Sigmoid colon (tissue), 7 donors: ENCODE measurements around the gene PARD3. TPM values are rescaled to one million over a fixed set of nuclear protein-coding genes. Genes with fewer than 3 reads are reported as not detected.

Source experiments
- DNase-seq: peaks from one replicate; pipeline ENCODE4 v3.0.0-alpha.2; 2019
- H3K27ac ChIP-seq, 4 donors: fragments of 200-600 bp; sonication (generic); one replicate each; pipeline ENCODE4 v1.5.1; 2016 to 2019; ENCODE audit warnings: mild to moderate bottlenecking in 1 of 4
- H3K27me3 ChIP-seq, 3 donors: fragments of 200-600 bp; sonication (generic); one replicate each; pipeline ENCODE4 v1.5.1; 2019; ENCODE audit warnings: mild to moderate bottlenecking in 1 of 3
- H3K36me3 ChIP-seq, 4 donors: fragments of 200-600 bp; sonication (generic); one replicate each; pipeline ENCODE4 v1.5.1; 2016 to 2019
- H3K4me1 ChIP-seq, 4 donors: fragments of 200-600 bp; sonication (generic); one replicate each; pipeline ENCODE4 v1.5.1; 2017 to 2019
- H3K4me3 ChIP-seq, 4 donors: fragments of 200-600 bp; sonication (generic); one replicate each; pipeline ENCODE4 v1.5.1; 2017 to 2019; ENCODE audit warnings: mild to moderate bottlenecking in 2 of 4, moderate library complexity in 1 of 4
- H3K9me3 ChIP-seq, 4 donors: fragments of 200-600 bp in 3 of 4; sonication (generic) in 3 of 4; one replicate each; pipeline versions ENCODE4 v1.5.1 to v1.6.1; 2013 to 2019
- CTCF ChIP-seq, 4 experiments: fragments of 450-650 bp in 3 of 4; fragments of 200-600 bp in 1 of 4; IDR thresholded peaks; one replicate each; pipeline ENCODE4 v1.5.1; 2016 to 2019; ENCODE audit warnings: antibody characterized with exemption in 4 of 4, mild to moderate bottlenecking in 3 of 4, moderate library complexity in 2 of 4
- EP300 ChIP-seq, 4 donors: sonication (generic); formaldehyde crosslinking; IDR thresholded peaks; one replicate each; pipeline ENCODE4 v1.6.1; 2017; ENCODE audit warnings: antibody characterized with exemption in 4 of 4
- POLR2A ChIP-seq, 2 donors: fragments of 450-650 bp; IDR thresholded peaks; one replicate each; pipeline ENCODE4 v1.6.1; 2016; ENCODE audit warnings: antibody characterized with exemption in 2 of 2, mild to moderate bottlenecking in 2 of 2, moderate library complexity in 2 of 2
- POLR2AphosphoS5 ChIP-seq, 4 donors: sonication (generic); formaldehyde crosslinking; IDR thresholded peaks; one replicate each; pipeline ENCODE4 v1.6.1; 2017; ENCODE audit warnings: antibody characterized with exemption in 4 of 4
- WGBS, 2 donors: extraction: QIAGEN DNeasy Blood & Tissue Kit; methylation state at CpG; one replicate each; pipeline ENCODE4 v1.1.7; 2013; 5-methylcytosine and 5-hydroxymethylcytosine counted together
- intact Hi-C: fragments of 100-400 bp; cut with DNase I; formaldehyde crosslinking; loops from one replicate; pipeline ENCODE4 v1.15.1; 2023
- polyA plus RNA-seq, 3 donors: library from polyadenylated mRNA; stranded (reverse); fragments of 200-250 nt; gene quantifications; one replicate each; pipeline ENCODE4 v1.2.3, GENCODE V29; 2013
- total RNA-seq, 4 donors: library from RNA; depleted of rRNA; stranded (reverse); fragments of >200 nt; gene quantifications; one replicate each; pipeline ENCODE4 v1.1.0, GENCODE V29; 2016
- donor health status: healthy with polysubstance abuse.
- donor health status: Bipolar disorder and iron deficiency.
- donor health status: healthy.

Gene PARD3
- total and polyA plus RNA-seq, 7 donors = 17.5 to 96.4 (median 75.9) TPM

- Histone ChIP-seq H3K27ac (no peak overlapping the region), H3K36me3 (no peaks in the 10 kb centered on the region), H3K4me1 (peaks cover 0 to 45% (median 26%) of the 10 kb centered on the region in 4 donors), H3K9me3 (no peaks in the 10 kb centered on the region), H3K27me3 (no peaks in the 10 kb centered on the region), H3K4me3 (no peak overlapping the region)
- 83 to 84% methylated on average over 2 of the region's 2 CpGs for WGBS, 2 donors
- no peak for DNase-seq
- intact Hi-C loops = no loop called here
- no peak for TF ChIP-seq POLR2AphosphoS5 (IDR thresholded peaks at IDR 0.05)
- no peak for TF ChIP-seq EP300 (IDR thresholded peaks at IDR 0.05)
- TF ChIP-seq CTCF (IDR thresholded peaks at IDR 0.05) = no peak
- TF ChIP-seq POLR2A (IDR thresholded peaks at IDR 0.05) = no peak
These were observed 229.5 kb downstream of the PARD3 start for GRCh38 chr10:34585422-34586112.

GRCh38 chr10:34584164-34584563, 230.9 kb downstream of the PARD3 start:
- Histone ChIP-seq H3K4me1 (peaks cover 0 to 46% (median 26%) of the 10 kb centered on the region in 4 donors), H3K27me3 (no peaks in the 10 kb centered on the region), H3K4me3 (no peak overlapping the region), H3K27ac (peak overlapping the region in 3 of 4 donors; percentile 18 to 58 (median 38)), H3K9me3 (no peaks in the 10 kb centered on the region), H3K36me3 (no peaks in the 10 kb centered on the region)
- DNase-seq = no peak
- no peak for TF ChIP-seq CTCF (IDR thresholded peaks at IDR 0.05)
- peak in 3 of 4 donors; percentile 56 to 78 (median 58) for TF ChIP-seq POLR2AphosphoS5 (IDR thresholded peaks at IDR 0.05)
- peak in 1 of 4 donors; percentile 67 for TF ChIP-seq EP300 (IDR thresholded peaks at IDR 0.05)
- TF ChIP-seq POLR2A (IDR thresholded peaks at IDR 0.05) = no peak
- intact Hi-C loops = no loop called here

GRCh38 chr10:34581801-34582532, 233.1 kb downstream of the PARD3 start:
- Histone ChIP-seq H3K27ac (peak overlapping the region in 1 of 4 donors; percentile 17), H3K4me1 (peaks cover 0 to 50% (median 30%) of the 10 kb centered on the region in 4 donors), H3K4me3 (no peak overlapping the region), H3K36me3 (no peaks in the 10 kb centered on the region), H3K9me3 (no peaks in the 10 kb centered on the region), H3K27me3 (no peaks in the 10 kb centered on the region)
- TF ChIP-seq EP300 (IDR thresholded peaks at IDR 0.05) = no peak
- TF ChIP-seq CTCF (IDR thresholded peaks at IDR 0.05) = no peak
- TF ChIP-seq POLR2AphosphoS5 (IDR thresholded peaks at IDR 0.05) = no peak
- TF ChIP-seq POLR2A (IDR thresholded peaks at IDR 0.05) = no peak
- 79 to 89% methylated on average over 6 of the region's 6 CpGs for WGBS, 2 donors
- no peak for DNase-seq
- intact Hi-C loops = no loop called here

GRCh38 chr10:34580643-34581042, 234.5 kb downstream of the PARD3 start:
- intact Hi-C loops = no loop called here
- H3K27me3 ChIP-seq = no peaks in the 10 kb centered on the region
- peaks cover 0 to 56% (median 37%) of the 10 kb centered on the region in 4 donors for H3K4me1 ChIP-seq
- H3K9me3 ChIP-seq = no peaks in the 10 kb centered on the region
- 20 to 63% methylated on average over 3 of the region's 3 CpGs for WGBS, 2 donors
- no peak overlapping the region for H3K27ac ChIP-seq
- no peak overlapping the region for H3K4me3 ChIP-seq
- no peak for DNase-seq
- H3K36me3 ChIP-seq = no peaks in the 10 kb centered on the region
- no peak for TF ChIP-seq POLR2AphosphoS5 (IDR thresholded peaks at IDR 0.05)
- TF ChIP-seq POLR2A (IDR thresholded peaks at IDR 0.05) = no peak
- TF ChIP-seq EP300 (IDR thresholded peaks at IDR 0.05) = no peak
- TF ChIP-seq CTCF (IDR thresholded peaks at IDR 0.05) = no peak
